ENCODE measurements around the gene ALAD. TPM values are rescaled to one million over a fixed set of nuclear protein-coding genes. Genes with fewer than 3 reads are reported as not detected.

ALAD gene
- total and polyA plus RNA-seq, 2 of the 13 experiments (the other 11 are each of a cell fraction or from before 2014, with no cell fraction given): 21.8 to 30.1 TPM

DNA sequence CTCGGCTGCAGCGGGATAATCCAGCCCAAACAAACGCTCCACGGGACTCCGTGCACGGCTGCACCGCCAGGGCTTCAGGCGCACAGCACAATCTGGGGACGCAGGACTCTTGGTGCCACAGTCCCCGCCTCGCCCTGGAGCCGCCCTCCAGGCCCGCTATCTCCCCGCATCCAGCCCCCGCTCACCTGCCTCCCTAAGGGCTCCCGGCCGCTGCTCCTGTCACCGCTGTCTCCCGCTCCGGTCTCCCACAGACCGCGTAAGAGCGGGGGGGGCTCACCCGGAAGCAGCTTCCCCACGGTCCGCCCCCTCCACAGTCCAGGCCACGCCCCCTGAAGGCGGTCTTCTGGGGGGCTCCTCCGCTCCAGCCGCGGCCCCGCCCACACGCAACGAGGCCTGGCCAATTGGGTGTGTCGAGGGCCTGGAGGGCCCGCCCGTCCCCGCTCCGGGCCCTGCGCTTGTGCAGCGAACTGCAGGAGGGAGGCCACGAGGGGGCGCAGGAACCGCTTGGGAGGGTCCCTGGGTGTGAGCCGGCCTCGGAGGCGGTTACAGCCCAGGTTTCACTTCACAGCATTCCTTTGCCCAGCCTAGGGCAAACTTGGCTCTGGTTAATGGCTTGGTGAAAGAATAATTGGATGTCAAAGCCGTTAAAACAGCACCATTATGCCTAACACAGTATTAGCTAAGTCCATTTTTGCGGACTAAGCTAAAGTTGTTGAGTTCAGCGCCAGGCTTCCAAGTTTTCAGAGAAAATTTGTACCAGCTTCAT, at the start of gene ALAD (continued):
- TF ChIP-seq, protein P1, sequence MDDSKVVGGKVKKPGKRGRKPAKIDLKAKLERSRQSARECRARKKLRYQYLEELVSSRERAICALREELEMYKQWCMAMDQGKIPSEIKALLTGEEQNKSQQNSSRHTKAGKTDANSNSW (CRISPR knock-in tag; IDR thresholded peaks at IDR 0.05; ENCODE audit: borderline replicate concordance): no peak
- peak; percentile 62; the same call in 1 of the 2 replicates for TF ChIP-seq CAMTA2 (CRISPR knock-in tag; IDR thresholded peaks at IDR 0.05; ENCODE audit: borderline replicate concordance)
- TF ChIP-seq ZNF614 (CRISPR knock-in tag; IDR thresholded peaks at IDR 0.05; ENCODE audit: borderline replicate concordance): peak; percentile 84; the same call in 1 of the 2 replicates
- TF ChIP-seq SRSF1 (optimal IDR thresholded peaks at IDR 0.05; ENCODE audit: low read depth, low read length): no peak
- TF ChIP-seq ARNTL (CRISPR knock-in tag; IDR thresholded peaks at IDR 0.05): peak; percentile 68; the same call in 1 of the 2 replicates
- TF ChIP-seq RNF2 (conservative IDR thresholded peaks at IDR 0.05; ENCODE audit: low read depth): no peak
- TF ChIP-seq ZZZ3 (CRISPR knock-in tag; IDR thresholded peaks at IDR 0.05; ENCODE audit: borderline replicate concordance): no peak
- no peak for TF ChIP-seq ZNF75D (CRISPR knock-in tag; IDR thresholded peaks at IDR 0.05; ENCODE audit: borderline replicate concordance)
- TF ChIP-seq, protein P2, sequence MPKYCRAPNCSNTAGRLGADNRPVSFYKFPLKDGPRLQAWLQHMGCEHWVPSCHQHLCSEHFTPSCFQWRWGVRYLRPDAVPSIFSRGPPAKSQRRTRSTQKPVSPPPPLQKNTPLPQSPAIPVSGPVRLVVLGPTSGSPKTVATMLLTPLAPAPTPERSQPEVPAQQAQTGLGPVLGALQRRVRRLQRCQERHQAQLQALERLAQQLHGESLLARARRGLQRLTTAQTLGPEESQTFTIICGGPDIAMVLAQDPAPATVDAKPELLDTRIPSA (CRISPR knock-in tag; IDR thresholded peaks at IDR 0.05; ENCODE audit: borderline replicate concordance): no peak
- peak; percentile 40 for TF ChIP-seq U2AF1 (optimal IDR thresholded peaks at IDR 0.05; ENCODE audit: low read depth, low read length)
- TF ChIP-seq, protein P3, sequence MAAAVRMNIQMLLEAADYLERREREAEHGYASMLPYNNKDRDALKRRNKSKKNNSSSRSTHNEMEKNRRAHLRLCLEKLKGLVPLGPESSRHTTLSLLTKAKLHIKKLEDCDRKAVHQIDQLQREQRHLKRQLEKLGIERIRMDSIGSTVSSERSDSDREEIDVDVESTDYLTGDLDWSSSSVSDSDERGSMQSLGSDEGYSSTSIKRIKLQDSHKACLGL (CRISPR knock-in tag; IDR thresholded peaks at IDR 0.05): peak; percentile 55
- no peak for TF ChIP-seq NFRKB (IDR thresholded peaks at IDR 0.05)
- TF ChIP-seq KLF9 (CRISPR knock-in tag; IDR thresholded peaks at IDR 0.05; ENCODE audit: low read depth): peak; percentile 90
- TF ChIP-seq ZNF34 (CRISPR knock-in tag; IDR thresholded peaks at IDR 0.05; ENCODE audit: borderline replicate concordance): no peak
- peak; percentile 54; the same call in 1 of the 2 replicates for TF ChIP-seq ELF4 (CRISPR knock-in tag; IDR thresholded peaks at IDR 0.05; ENCODE audit: borderline replicate concordance)
- TF ChIP-seq ATF7 (IDR thresholded peaks at IDR 0.05): no peak
- no peak for TF ChIP-seq ATF7 (CRISPR knock-in tag; IDR thresholded peaks at IDR 0.05)
- TF ChIP-seq, protein P4, sequence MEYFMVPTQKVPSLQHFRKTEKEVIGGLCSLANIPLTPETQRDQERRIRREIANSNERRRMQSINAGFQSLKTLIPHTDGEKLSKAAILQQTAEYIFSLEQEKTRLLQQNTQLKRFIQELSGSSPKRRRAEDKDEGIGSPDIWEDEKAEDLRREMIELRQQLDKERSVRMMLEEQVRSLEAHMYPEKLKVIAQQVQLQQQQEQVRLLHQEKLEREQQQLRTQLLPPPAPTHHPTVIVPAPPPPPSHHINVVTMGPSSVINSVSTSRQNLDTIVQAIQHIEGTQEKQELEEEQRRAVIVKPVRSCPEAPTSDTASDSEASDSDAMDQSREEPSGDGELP (IDR thresholded peaks at IDR 0.05; ENCODE audit: borderline replicate concordance, low read depth): no peak
- TF ChIP-seq MED13 (CRISPR knock-in tag; IDR thresholded peaks at IDR 0.05): 0 out of 2 replicates have a peak, but pooled peaks have one; percentile 68
- TF ChIP-seq ATF7-NPFF (CRISPR knock-in tag; IDR thresholded peaks at IDR 0.05; ENCODE audit: low read depth): no peak
- no peak for TF ChIP-seq SRSF9 (IDR thresholded peaks at IDR 0.05; ENCODE audit: borderline replicate concordance, insufficient read depth, low read depth, low read length, poor library complexity, severe bottlenecking)

Data from HepG2 (cell line).